Stimulated activated naive CD4-positive, alpha-beta T cell (primary cell): ENCODE measurements around the gene INSC.

Experiments used
- DNase-seq, 6 experiments: peaks; one replicate each; lab custom pipeline; 2025; lab: John Stamatoyannopoulos, UW

The INSC gene

GRCh38 chr11:15293975-15294620 lies 179.4 kb downstream of the INSC start:
- DNase-seq, result no peak

DNA sequence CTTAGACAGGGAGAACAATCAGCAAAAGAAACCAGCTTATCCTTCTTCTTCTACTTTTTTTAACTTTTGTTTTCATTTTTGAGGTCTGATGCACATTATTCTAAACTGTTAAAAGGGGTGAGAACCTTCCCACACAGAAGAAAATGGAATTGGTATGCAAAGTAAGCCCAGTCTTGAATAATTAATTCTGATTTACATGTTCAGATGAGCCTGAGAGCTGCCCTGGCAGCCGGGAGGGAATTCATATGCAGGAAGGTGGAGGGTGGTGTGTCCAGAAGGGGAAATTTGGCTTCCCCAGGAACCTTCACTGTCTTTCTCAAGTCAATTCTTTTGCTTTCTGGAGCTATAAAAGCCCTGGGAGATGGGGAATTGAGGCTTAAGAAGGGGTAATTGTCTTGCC lies 181.0 kb downstream of the INSC start:
- no peak for DNase-seq
